Choroid plexus epithelial cell (primary cell): Measurements from ENCODE around the gene SYNRG.
A peak's percentile ranks its signal among the peaks of the same experiment; 100 is the strongest.

ENCODE experiments used
- DNase-seq: peaks from one replicate; pipeline ENCODE4 v3.0.0-alpha.2; 2010; ENCODE audit warnings: low read depth
- H3K4me3 ChIP-seq: 2 replicates; pipeline ENCODE4 v1.5.1; 2011; ENCODE audit warnings: low read depth, mild to moderate bottlenecking, control low read depth, low read length, moderate library complexity
- TF ChIP-seq, protein P1 (sequence below): conservative IDR thresholded peaks from 2 replicates; pipeline ENCODE4 v1.5.1; 2011; ENCODE audit warnings: low read depth, mild to moderate bottlenecking, control low read depth, inconsistent platforms, low read length, moderate library complexity

SYNRG gene

DNA sequence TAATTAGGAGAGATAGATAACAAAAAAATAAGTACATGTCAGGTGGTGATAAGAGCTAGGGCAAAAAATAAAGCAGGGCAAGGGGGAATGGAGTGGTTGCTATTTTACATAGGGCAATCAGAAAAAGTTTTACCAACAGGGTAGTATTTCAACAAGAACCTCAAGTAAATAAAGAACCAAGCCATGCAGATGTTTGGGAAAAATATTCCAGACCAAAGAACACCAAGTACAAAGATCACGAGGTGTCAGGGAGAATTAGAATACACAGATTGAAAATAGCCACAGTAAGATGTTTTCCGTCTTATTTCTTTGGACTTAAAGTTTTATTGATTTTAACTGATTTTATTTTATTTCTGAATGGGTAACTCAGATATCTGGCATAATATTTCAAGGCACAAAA is 11.1 kb downstream of the SYNRG start:
- no peak for DNase-seq
- TF ChIP-seq, protein P1, sequence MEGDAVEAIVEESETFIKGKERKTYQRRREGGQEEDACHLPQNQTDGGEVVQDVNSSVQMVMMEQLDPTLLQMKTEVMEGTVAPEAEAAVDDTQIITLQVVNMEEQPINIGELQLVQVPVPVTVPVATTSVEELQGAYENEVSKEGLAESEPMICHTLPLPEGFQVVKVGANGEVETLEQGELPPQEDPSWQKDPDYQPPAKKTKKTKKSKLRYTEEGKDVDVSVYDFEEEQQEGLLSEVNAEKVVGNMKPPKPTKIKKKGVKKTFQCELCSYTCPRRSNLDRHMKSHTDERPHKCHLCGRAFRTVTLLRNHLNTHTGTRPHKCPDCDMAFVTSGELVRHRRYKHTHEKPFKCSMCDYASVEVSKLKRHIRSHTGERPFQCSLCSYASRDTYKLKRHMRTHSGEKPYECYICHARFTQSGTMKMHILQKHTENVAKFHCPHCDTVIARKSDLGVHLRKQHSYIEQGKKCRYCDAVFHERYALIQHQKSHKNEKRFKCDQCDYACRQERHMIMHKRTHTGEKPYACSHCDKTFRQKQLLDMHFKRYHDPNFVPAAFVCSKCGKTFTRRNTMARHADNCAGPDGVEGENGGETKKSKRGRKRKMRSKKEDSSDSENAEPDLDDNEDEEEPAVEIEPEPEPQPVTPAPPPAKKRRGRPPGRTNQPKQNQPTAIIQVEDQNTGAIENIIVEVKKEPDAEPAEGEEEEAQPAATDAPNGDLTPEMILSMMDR: no peak
- no peak overlapping the region for H3K4me3 ChIP-seq

DNA sequence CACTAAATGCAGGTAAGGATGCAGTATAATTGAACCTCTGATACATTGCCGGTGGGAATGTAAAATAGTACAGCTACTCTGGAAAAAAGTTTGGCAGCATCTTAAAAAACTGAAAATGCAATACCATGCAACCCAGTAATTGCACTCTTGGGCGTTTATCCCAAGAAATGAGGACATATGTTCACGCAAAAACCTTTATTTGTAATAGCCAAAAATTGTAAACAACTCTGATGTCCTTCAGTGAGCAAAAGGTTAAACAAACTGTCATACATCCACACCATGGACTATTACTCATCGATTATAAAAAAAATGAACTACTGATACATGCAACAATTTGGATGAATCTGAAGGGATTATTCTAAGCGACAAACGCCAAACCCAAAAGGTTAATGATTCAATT is 16.9 kb downstream of the SYNRG start:
- DNase-seq: no peak
- no peak overlapping the region for H3K4me3 ChIP-seq
- TF ChIP-seq, protein P1: no peak

DNA sequence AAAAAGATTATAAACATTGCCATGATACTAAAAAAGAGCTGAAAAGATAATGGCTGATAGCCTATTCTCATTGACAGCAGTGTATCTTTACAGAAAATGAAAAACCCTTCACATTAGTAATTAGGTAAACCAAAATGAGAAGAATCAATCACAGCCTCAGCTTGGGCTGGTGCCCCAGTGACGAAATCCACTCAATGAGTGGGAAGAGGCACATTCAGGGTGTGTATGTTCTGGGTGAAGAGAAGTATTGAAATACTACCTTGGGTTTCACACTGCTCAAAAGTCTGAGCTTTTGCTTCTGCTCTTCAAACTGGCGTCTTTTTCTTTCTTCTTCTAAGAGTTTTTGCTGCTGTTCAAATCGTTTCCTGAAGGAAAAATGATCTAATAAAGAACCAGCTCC is 24.2 kb downstream of the SYNRG start:
- TF ChIP-seq, protein P1: no peak
- H3K4me3 ChIP-seq: no peak overlapping the region
- DNase-seq: no peak

DNA sequence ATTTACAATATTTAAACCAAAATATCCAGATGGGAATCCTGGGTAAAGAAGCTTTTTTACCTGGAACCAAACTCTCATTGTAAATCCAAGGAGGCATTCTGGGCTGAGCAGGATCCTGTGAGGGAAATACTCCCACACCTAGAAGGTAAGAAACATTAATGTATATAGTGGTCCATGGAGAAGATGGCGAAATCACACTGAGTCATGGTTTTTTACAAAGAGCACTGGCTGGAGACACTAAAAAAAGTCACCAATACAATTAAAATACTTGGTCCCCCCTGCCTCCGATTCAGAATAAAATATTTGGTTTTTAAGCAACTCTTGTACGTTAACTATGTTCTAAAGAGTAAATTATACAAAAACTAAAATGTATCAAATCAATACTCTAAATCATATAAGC is 32.9 kb downstream of the SYNRG start:
- no peak overlapping the region for H3K4me3 ChIP-seq
- TF ChIP-seq, protein P1: no peak
- DNase-seq: peak; percentile 5

DNA sequence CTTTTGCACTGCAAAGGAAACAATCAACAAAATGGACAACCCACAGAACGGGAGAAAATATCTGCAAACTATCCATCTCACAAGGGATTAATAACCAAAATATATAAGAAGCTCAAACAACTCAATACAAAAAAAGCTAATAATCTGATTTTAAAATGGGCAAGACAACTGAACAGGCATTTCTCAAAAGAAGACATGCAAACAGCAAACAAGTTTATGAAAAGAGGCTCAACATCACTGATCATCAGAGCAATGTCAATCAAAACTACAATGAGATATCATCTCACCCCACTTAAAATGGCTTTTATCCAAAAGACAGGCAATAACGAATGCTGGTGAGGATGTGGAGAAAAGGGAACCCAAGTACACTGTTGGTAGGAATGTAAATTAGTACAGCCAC is 34.8 kb downstream of the SYNRG start:
- H3K4me3 ChIP-seq: no peak overlapping the region
- no peak for DNase-seq
- TF ChIP-seq, protein P1: no peak

DNA sequence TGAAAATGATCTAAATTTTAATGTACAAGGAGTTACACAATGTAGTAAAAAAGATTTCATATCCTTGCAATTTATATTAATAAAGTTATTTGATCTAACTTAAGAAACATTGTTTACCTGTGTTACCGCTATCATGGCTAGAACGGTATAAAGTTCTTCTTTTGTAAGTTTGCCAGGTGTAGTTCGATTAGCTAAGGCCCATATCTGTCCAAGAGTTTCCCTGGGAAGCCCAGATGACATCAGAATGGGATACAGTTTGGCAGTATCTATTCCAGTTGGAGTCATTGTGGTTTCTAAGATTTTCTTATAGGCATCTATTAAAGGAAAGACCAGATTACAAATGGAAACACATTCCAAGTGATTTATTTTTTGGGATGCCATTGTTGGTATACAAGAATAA is 37.5 kb downstream of the SYNRG start:
- TF ChIP-seq, protein P1: no peak
- H3K4me3 ChIP-seq: no peak overlapping the region
- no peak for DNase-seq

DNA sequence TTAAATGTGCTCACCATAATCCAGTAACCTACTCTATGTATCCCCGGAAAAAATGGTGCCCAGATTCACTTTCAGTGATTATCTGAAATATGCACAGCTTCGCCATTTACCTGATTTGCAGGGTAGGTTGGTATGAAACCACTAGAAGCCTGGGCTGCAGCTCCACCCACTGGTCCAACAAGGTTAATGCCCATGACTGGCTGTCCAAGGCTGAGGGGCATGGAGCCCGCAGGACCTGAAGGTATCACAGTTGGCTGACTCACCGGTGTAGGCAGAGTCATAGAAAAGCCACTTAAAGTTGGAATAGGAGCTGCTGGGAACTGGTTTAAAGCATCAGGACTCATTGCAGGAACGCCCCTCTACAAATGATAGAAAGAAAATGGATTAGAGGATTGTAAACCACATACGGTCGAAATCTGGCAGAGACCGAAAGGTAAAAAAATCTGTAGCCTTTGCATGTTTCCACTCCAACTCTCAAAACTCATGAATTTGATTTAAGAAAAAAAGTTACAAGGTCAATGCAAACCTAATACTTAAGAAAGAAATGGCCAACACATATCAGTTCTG is 38.6 kb downstream of the SYNRG start:
- no peak overlapping the region for H3K4me3 ChIP-seq
- TF ChIP-seq, protein P1: peak; percentile 70
- DNase-seq: peak; percentile 62
